GM12878 (cell line): ENCODE data around the gene BOD1L1. TPM values are rescaled to one million over a fixed set of nuclear protein-coding genes. Genes with fewer than 3 reads are reported as not detected.

ENCODE experiments used
- ATAC-seq: fragments of 200-7000 bp; cut with Tn5 transposase; 3 replicates; pipeline ENCODE4 v1.9.1; 2020; ENCODE audit warnings: mild to moderate bottlenecking, moderate library complexity
- BruUV-seq: library from RNA; stranded (reverse); fragments of 400-500 nt; replicated peaks from 2 replicates; lab custom pipeline; 2021; lab: Mats Ljungman, UMichigan
- CTCF ChIA-PET: fragments of 300-600 bp; sonication (Branson Sonifier 250); formaldehyde crosslinking; extraction: SDS; loops from one replicate; lab custom pipeline; 2021; ENCODE audit warnings: inconsistent platforms; lab: Yijun Ruan, JAX
- POLR2A ChIA-PET: fragments of 350-600 bp; formaldehyde crosslinking; extraction: SDS; loops from one replicate; lab custom pipeline; 2021; ENCODE audit warnings: inconsistent platforms; lab: Charles Lee
- RAD21 ChIA-PET: fragments of 300-600 bp; sonication (Branson Sonifier 250); formaldehyde crosslinking; loops from one replicate; lab custom pipeline; 2023; ENCODE audit warnings: antibody characterized with exemption; ENCODE audit not compliant: unreplicated experiment; lab: Charles Lee
- SMC1A ChIA-PET: fragments of 300-600 bp; sonication (Branson Sonifier 250); formaldehyde crosslinking; loops from one replicate; lab custom pipeline; 2023; ENCODE audit not compliant: unreplicated experiment, uncharacterized antibody; lab: Charles Lee
- DNase-seq: peaks from one replicate; pipeline ENCODE4 v3.0.0-alpha.2; 2011; ENCODE audit warnings: low read depth, low spot score
- FAIRE-seq: peaks from 3 replicates; lab custom pipeline; 2011; peaks lifted over from hg19 to GRCh38; lab: Jason Lieb, UNC
- H2AFZ ChIP-seq: 2 replicates; pipeline ENCODE4 v1.6.0; 2011; ENCODE audit warnings: low read depth, low read length, control low read depth; ENCODE audit not compliant: control insufficient read depth
- H3K27ac ChIP-seq: 2 replicates; pipeline ENCODE4 v1.5.1; 2011; ENCODE audit warnings: control low read depth; ENCODE audit not compliant: control insufficient read depth, insufficient read depth
- H3K27me3 ChIP-seq, 2 experiments: replicated peaks in 1 of 2; 2 replicates each; pipeline versions ENCODE4 v1.6.0 to v1.6.1; 2011; ENCODE audit warnings: low read length in 1 of 2; ENCODE audit not compliant: control insufficient read depth in 2 of 2, insufficient read depth in 2 of 2
- H3K36me3 ChIP-seq, 2 experiments: 2 replicates each; pipeline ENCODE4 v1.5.1; 2011; ENCODE audit warnings: low read length in 1 of 2; ENCODE audit not compliant: control insufficient read depth in 2 of 2, insufficient read depth in 2 of 2
- H3K4me1 ChIP-seq: 2 replicates; pipeline ENCODE4 v1.6.1; 2011; ENCODE audit warnings: mild to moderate bottlenecking, low read length, moderate library complexity, mixed read lengths; ENCODE audit not compliant: control insufficient read depth, insufficient read depth
- H3K4me2 ChIP-seq: 2 replicates; pipeline ENCODE4 v1.6.0; 2011; ENCODE audit warnings: control low read depth; ENCODE audit not compliant: control insufficient read depth, insufficient read depth
- H3K4me3 ChIP-seq: fragments of 200-600 bp; sonication (generic); 2 replicates; pipeline ENCODE4 v1.5.1; 2016
- H3K79me2 ChIP-seq: 2 replicates; pipeline ENCODE4 v1.6.0; 2011; ENCODE audit warnings: low read length; ENCODE audit not compliant: control insufficient read depth, insufficient read depth
- H3K9ac ChIP-seq: 2 replicates; pipeline ENCODE4 v1.8.0; 2011; ENCODE audit warnings: low read length, control low read depth, mixed read lengths; ENCODE audit not compliant: control insufficient read depth, insufficient read depth
- H3K9me3 ChIP-seq: replicated peaks from 3 replicates; pipeline ENCODE4 v1.5.1; 2011; ENCODE audit warnings: mild to moderate bottlenecking, low read length; ENCODE audit not compliant: control insufficient read depth, insufficient read depth
- H4K20me1 ChIP-seq: 2 replicates; pipeline ENCODE4 v1.6.0; 2011; ENCODE audit not compliant: control insufficient read depth, insufficient read depth
- BCL11A ChIP-seq: IDR thresholded peaks from 2 replicates; pipeline ENCODE4 v1.6.1; 2011; ENCODE audit warnings: low read depth, low read length
- CBX5 ChIP-seq: sonication (generic); IDR thresholded peaks from 2 replicates; pipeline ENCODE4 v1.6.1; 2016; ENCODE audit warnings: low read depth, moderate library complexity, mild to moderate bottlenecking, inconsistent platforms
- JUNB ChIP-seq: IDR thresholded peaks from 2 replicates; pipeline ENCODE4 v1.6.1; 2016; ENCODE audit warnings: antibody characterized with exemption, mild to moderate bottlenecking
- NFYB ChIP-seq: IDR thresholded peaks from 2 replicates; pipeline ENCODE4 v1.6.1; 2011; ENCODE audit warnings: low read depth, mild to moderate bottlenecking, low read length, improper control_type of control experiment, moderate library complexity; ENCODE audit not compliant: insufficient read depth
- SUZ12 ChIP-seq: fragments of 200-600 bp; sonication (generic); IDR thresholded peaks from one replicate; pipeline ENCODE4 v1.6.1; 2018; ENCODE audit warnings: antibody characterized with exemption, mild to moderate bottlenecking; ENCODE audit not compliant: unreplicated experiment
- ZZZ3 ChIP-seq: IDR thresholded peaks from 2 replicates; pipeline ENCODE4 v1.6.1; 2011; ENCODE audit warnings: low read depth; ENCODE audit not compliant: control insufficient read depth, insufficient read length
- WGBS: methylation state at CpG from one replicate; pipeline ENCODE4 v1.1.6; 2016; ENCODE audit warnings: low lambda C conversion rate; ENCODE audit not compliant: insufficient replicate concordance, insufficient coverage; ENCODE audit errors: missing lambda C conversion rate; 5-methylcytosine and 5-hydroxymethylcytosine counted together
- in situ Hi-C: fragments of 300-500 bp; cut with MboI; formaldehyde crosslinking; loops from 9 replicates; pipeline ENCODE4 v1.14.3; 2018; ENCODE audit warnings: mixed read lengths
- intact Hi-C: fragments of 100-400 bp; cut with micrococcal nuclease; formaldehyde crosslinking; loops from one replicate; pipeline ENCODE4 v1.14.2; 2022; ENCODE audit not compliant: unreplicated experiment
- polyA plus RNA-seq, 11 experiments: library from polyadenylated mRNA; depleted of rRNA in 4 of 11; unstranded in 6 of 11; stranded (reverse) in 5 of 11; fragments of >200 nt; fragmentation: Nextera tagmentation in 4 of 11; fragmentation: Illumina TruSeq in 1 of 11; extraction: Ambion mirVana in 4 of 11; extraction: Trizol in 1 of 11; gene quantifications; 1 replicate in 1 of 11; 2 replicates in 10 of 11; pipeline versions ENCODE4 v1.2.1 to v1.2.3, GENCODE V29; 2011 to 2016; ENCODE audit warnings: inconsistent platforms in 2 of 11, missing spikeins in 2 of 11, low read depth in 1 of 11
- total RNA-seq, 4 experiments: library from RNA; depleted of rRNA in 3 of 4; stranded (reverse); fragments of >200 nt in 3 of 4; fragmentation: Illumina TruSeq in 1 of 4; extraction: Trizol in 1 of 4; gene quantifications; 2 replicates each; pipeline versions ENCODE4 v1.2.1 to v1.2.3, GENCODE V29; 2013 to 2021
- TF ChIP-seq, protein P1 (sequence below): fragments of 150-350 bp; IDR thresholded peaks from 2 replicates; pipeline ENCODE4 v1.6.1; 2014; ENCODE audit warnings: mild to moderate bottlenecking, low read depth, low read length

BOD1L1 gene
- total and polyA plus RNA-seq, 10 of the 15 experiments (the other 5 are each of a cell fraction or from before 2014, with no cell fraction given): 6.8 to 41.6 (median 24.3) TPM

- no peaks in the 10 kb centered on the region for H4K20me1 ChIP-seq
- BruUV-seq: no TSS peak
- peaks cover 14% of the 10 kb centered on the region for H3K4me1 ChIP-seq
- ATAC-seq: no peak
- no peak overlapping the region for H3K27ac ChIP-seq
- DNase-seq: no peak
- POLR2A ChIA-PET: no interaction called here
- H3K4me2 ChIP-seq: peak overlapping the region; percentile 58
- H3K9me3 ChIP-seq: peaks cover 4% of the 10 kb centered on the region
- H3K27me3 ChIP-seq: peaks cover 5 to 12% of the 10 kb centered on the region in 2 experiments
- no peak overlapping the region for H2AFZ ChIP-seq
- no peaks in the 10 kb centered on the region for H3K36me3 ChIP-seq
- SMC1A ChIA-PET: no interaction called here
- intact Hi-C loops: loop anchor here (5.0 kb wide), 1 partner anchor 602 kb away; no protein-coding TSS in a partner anchor
- RAD21 ChIA-PET: no interaction called here
- 60% methylated on average over 36 of the region's 37 CpGs for WGBS
- in situ Hi-C loops: loop anchor here (25.0 kb wide), 1 partner anchor 1767 kb away; no protein-coding TSS in a partner anchor
- H3K79me2 ChIP-seq: no peaks in the 10 kb centered on the region
- CTCF ChIA-PET: interaction anchor here (0.6 kb wide), 1 partner anchor 128 kb away, joined by 3 read pairs; no protein-coding TSS in a partner anchor
- TF ChIP-seq JUNB (no peak), CBX5 (no peak), NFYB (no peak), ZZZ3 (no peak), BCL11A (no peak), SUZ12 (peak; percentile 26)
- TF ChIP-seq, protein P1, sequence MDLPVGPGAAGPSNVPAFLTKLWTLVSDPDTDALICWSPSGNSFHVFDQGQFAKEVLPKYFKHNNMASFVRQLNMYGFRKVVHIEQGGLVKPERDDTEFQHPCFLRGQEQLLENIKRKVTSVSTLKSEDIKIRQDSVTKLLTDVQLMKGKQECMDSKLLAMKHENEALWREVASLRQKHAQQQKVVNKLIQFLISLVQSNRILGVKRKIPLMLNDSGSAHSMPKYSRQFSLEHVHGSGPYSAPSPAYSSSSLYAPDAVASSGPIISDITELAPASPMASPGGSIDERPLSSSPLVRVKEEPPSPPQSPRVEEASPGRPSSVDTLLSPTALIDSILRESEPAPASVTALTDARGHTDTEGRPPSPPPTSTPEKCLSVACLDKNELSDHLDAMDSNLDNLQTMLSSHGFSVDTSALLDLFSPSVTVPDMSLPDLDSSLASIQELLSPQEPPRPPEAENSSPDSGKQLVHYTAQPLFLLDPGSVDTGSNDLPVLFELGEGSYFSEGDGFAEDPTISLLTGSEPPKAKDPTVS: no peak
- no peak overlapping the region for H3K9ac ChIP-seq
- FAIRE-seq: no peak
- no peak overlapping the region for H3K4me3 ChIP-seq
These were observed 98.2 kb downstream of the BOD1L1 start for GRCh38 chr4:13529128-13529919.
